GM19351 (cell line): ENCODE measurements around the gene OPCML.
A peak's percentile ranks its signal among the peaks of the same experiment; 100 is the strongest.
"Not testable (repeated sequence)": the region's sequence is repeated elsewhere in the genome, so short reads cannot be mapped to it uniquely, and the experiment has no call there.

Source experiments
- ATAC-seq: cut with Tn5 transposase; IDR thresholded peaks from one replicate; pipeline ENCODE4 v1.9.1; 2021; ENCODE audit warnings: mild to moderate bottlenecking, moderate library complexity; ENCODE audit not compliant: unreplicated experiment

Gene OPCML

GRCh38 chr11:132423266-132423665 is 1109.0 kb downstream of the OPCML start:
- ATAC-seq, result no peak

- no peak for ATAC-seq
Observed at GRCh38 chr11:132422722-132423121, 1109.6 kb downstream of the OPCML start.

- no peak for ATAC-seq
Observed at GRCh38 chr11:132421555-132421954, 1110.7 kb downstream of the OPCML start.

GRCh38 chr11:132414451-132414850 is 1117.8 kb downstream of the OPCML start:
- ATAC-seq, result no peak

- ATAC-seq, result no peak
Observed at GRCh38 chr11:132410383-132410782, 1121.9 kb downstream of the OPCML start.

GRCh38 chr11:132409573-132410355 is 1122.5 kb downstream of the OPCML start:
- no peak for ATAC-seq

GRCh38 chr11:132408877-132409276 is 1123.4 kb downstream of the OPCML start:
- no peak for ATAC-seq

- ATAC-seq, result no peak
Observed at GRCh38 chr11:132405728-132406127, 1126.6 kb downstream of the OPCML start.

GRCh38 chr11:132402071-132402684 is 1130.1 kb downstream of the OPCML start:
- ATAC-seq, result peak; percentile 91

GRCh38 chr11:132396318-132396717 is 1136.0 kb downstream of the OPCML start:
- ATAC-seq, result no peak

- no peak for ATAC-seq
Observed at GRCh38 chr11:132395434-132395833, 1136.9 kb downstream of the OPCML start.

GRCh38 chr11:132379540-132379939 is 1152.8 kb downstream of the OPCML start:
- no peak for ATAC-seq

- no peak for ATAC-seq
Observed at GRCh38 chr11:132373405-132374143, 1158.7 kb downstream of the OPCML start.

- ATAC-seq, result not testable (repeated sequence)
Observed at GRCh38 chr11:132370114-132370513, 1162.2 kb downstream of the OPCML start.

- no peak for ATAC-seq
Observed at GRCh38 chr11:132367293-132367692, 1165.0 kb downstream of the OPCML start.

GRCh38 chr11:132365650-132366049 is 1166.7 kb downstream of the OPCML start:
- ATAC-seq, result no peak
